HG03457 (cell line): ENCODE data around the gene SLC46A2.

Source experiments
- ATAC-seq: cut with Tn5 transposase; IDR thresholded peaks from one replicate; pipeline ENCODE4 v1.9.1; 2021; ENCODE audit warnings: moderate number of reproducible peaks; ENCODE audit not compliant: unreplicated experiment

Gene SLC46A2, protein sequence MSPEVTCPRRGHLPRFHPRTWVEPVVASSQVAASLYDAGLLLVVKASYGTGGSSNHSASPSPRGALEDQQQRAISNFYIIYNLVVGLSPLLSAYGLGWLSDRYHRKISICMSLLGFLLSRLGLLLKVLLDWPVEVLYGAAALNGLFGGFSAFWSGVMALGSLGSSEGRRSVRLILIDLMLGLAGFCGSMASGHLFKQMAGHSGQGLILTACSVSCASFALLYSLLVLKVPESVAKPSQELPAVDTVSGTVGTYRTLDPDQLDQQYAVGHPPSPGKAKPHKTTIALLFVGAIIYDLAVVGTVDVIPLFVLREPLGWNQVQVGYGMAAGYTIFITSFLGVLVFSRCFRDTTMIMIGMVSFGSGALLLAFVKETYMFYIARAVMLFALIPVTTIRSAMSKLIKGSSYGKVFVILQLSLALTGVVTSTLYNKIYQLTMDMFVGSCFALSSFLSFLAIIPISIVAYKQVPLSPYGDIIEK

DNA sequence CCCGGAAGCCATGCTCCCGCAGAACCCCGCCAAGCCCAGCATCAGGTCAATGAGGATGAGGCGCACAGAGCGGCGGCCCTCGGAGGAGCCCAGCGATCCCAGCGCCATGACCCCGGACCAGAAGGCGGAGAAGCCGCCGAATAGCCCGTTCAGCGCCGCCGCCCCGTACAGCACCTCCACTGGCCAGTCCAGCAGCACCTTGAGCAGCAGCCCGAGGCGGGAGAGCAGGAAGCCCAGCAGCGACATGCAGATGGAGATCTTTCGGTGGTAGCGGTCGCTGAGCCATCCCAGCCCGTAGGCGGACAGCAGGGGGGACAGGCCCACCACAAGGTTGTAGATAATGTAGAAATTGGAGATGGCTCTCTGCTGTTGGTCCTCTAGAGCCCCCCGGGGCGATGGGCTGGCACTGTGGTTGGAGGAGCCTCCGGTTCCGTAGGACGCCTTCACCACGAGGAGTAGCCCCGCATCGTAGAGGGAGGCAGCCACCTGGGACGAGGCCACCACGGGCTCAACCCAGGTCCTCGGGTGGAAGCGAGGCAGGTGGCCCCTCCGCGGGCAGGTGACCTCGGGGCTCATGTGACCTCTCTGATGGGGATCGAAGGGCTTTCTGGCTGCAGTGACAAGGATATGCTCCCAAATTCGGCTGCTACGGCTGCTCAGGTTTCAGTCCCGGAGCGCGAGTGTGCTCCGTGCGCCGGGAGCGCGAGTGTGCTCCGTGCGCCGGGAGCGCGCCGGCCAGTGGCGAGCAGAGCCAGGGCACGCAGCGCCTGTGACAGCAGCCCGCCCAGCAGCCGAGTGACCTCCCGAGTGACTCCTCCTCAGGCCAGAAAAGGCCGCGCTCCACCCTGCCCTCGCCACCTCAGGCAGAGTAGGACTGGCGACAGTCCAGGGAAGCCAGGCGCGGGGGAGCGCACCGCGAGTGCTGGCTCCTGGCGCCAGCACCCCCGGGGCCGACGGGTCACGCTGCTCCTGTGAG, at the start of gene SLC46A2:
Gene SLC46A2 (minus strand): TSS at position 771 of the 976 bp plus-strand sequence. CDS start 195 bp downstream, at position 576.
- ATAC-seq = no peak

DNA sequence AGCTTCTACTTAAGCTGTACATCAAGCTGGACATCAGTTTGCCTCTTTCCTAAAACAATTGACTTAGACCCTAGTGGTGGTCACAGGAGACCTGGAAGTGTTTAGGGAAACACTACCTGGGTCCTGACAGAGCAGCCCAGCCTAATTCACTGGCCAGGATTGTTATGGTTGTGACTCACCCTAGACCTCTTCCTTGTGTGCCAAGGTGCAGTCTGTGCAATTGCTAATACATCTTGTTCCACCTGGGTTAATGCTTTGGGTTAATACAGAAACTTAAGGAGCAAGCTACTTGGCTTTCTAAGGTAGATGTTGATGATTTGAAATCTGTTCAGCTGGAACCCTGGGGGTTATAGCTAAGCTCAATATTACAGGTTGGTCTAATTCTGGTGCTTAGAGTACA, 48.7 kb upstream of the SLC46A2 start:
- ATAC-seq = no peak

DNA sequence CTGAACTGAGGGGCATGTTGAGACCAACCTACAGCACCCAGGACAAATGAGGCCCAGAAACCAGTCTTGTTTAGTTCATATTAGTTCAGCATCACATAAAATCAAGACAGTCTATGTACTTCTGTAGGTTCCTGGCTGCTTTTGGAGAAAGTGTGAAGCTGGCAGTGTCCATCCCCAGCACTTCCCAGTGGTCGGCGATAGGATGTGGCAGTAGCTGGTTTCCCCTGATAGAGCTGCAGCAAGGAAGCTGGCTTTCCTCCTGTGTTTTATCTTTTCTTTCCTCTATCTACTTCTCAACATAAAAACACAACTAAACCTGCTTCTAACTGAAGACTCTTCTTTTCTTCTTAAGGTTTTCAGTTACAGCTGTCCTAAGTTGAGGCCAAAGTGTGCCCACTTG, 43.0 kb upstream of the SLC46A2 start:
- ATAC-seq = no peak

GRCh38 chr9:112925058-112925641, 34.5 kb upstream of the SLC46A2 start:
- no peak for ATAC-seq

DNA sequence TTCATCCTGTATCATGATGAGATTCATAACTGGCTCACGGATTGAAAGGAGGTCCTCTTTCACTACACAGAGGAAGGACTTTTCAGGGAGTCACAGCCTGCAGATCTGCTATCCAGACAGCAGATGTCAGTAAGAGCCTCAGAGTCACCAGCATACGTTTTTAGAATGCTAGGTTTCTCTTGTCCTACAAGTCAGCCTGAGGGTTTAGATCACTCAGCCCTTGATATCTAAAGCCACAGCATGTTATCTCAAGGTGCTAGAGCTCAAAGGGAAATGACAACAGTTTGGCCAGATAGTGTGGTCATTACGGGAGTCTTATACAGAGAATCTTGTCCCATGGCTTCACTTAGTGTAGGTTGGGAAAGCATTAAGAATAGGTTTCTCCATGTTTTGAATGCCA, 30.9 kb upstream of the SLC46A2 start:
- ATAC-seq = no peak

DNA sequence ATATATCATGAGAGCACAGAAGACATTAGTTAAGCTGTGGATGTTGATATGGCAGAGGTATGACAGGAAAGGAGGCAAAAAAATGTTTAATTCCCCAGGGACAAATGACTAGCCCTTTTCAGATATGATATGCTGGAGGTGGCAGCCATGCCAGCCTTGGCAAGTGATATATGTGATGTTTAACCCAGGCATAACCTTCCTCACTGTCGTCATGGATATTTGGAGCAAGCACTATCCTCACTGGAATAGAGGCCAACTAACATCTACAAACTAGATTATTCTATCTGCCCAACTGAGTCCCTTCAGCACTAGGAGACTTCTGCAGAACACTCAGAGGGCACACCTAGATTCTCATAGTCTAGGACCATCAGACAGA, 27.3 kb upstream of the SLC46A2 start:
- no peak for ATAC-seq

DNA sequence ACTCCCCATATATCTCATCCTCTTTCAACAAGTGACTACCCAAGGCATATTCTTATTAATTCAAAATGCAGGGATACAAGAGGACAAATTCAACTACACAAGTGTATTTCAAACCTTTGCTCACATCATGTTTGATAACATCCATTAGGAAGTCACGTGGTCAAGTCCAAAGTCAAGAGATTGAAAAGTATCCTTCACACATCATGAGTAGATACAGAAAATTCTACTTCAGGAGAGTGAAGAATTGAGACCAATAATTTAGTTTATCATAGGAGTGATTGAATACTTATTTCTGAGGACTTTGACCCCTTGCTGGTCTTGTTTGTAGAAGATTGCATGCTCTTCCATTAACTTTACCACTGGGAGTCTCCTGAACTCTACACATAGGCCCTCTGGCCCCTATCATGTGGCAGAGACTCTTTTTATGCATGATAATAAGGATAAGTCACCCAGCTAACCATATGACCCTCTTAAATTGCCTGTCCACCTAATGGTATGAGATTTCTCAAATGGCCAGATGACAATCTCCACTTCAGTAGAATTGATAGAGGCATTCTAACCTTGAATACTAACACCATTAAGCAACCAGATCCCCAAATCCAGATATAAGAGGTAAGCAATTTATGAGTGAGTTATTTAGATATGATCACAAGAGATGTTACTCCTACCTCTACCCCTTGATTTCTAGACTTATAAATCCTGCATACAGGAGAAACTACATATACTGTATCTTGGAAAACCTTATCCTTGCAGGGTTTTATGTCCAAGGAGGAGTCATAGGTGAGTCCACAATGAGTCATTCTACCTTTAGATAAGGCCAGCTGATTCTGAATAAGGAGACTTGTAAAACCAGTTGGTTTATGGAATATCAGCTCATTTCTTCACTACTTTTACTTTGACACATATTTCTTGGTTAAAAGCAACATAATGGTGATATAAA, 26.6 kb upstream of the SLC46A2 start:
- no peak for ATAC-seq

- no peak for ATAC-seq
Observed at GRCh38 chr9:112914524-112914923, 23.8 kb upstream of the SLC46A2 start.

GRCh38 chr9:112913326-112913725, 22.6 kb upstream of the SLC46A2 start:
- ATAC-seq = no peak

- no peak for ATAC-seq
Observed at GRCh38 chr9:112912636-112913035, 22.0 kb upstream of the SLC46A2 start.

- no peak for ATAC-seq
Observed at GRCh38 chr9:112911736-112912135, 21.1 kb upstream of the SLC46A2 start.

DNA sequence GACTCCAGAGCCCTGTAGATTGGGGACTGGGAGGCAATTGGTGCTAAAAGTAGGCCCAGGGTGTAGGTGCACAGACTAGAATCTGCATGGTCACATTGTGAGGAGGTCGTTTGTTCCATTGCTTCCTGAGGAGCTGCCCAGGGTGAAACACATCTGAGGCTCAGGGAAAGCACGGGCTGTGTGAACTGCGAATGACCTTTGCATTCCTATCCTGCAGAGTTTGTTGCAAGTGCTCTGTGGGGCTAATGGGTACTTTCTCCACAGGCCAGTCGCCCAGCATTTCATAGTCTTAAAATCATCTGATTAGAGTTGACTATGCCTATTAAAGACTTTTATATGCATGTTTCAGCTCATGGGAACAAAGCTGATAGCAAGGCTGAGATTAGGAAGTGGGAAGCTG, 14.4 kb upstream of the SLC46A2 start:
- no peak for ATAC-seq

DNA sequence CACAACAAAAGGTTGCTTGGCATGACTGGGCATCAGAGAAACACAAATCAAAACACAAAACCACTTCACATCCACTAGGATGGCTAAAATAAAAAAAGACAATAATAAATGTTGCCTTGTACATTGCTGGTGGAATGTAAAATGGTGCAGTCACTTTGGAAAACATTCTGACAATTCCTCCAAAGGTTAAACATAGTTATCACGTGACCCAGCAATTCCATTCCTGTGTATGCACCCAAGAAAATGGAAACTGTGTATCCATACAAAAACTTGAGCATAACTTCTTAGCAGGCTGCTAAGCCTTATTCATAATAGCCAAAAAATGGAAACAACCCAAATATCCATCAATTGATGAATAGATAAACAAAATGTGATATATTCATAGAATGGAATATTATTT, 10.2 kb upstream of the SLC46A2 start:
- ATAC-seq = no peak

DNA sequence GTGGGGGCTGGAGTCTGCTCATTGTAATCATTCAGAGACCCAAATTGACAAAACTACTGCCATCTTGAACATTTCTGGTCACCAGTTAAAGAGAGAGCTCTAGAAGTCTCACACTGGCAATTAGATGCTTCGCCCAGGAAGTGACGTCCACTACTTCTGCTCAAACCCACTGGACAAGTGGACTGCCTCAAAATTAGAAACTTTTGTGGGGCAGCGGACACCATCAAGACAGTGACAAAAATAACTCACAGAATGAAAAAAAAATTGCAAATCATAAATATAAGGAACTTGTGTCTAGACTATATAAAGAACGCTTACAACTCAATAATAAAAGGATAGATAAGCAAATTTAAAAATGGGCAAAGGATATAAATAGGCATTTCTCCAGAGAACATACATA, 9.8 kb upstream of the SLC46A2 start:
- no peak for ATAC-seq

DNA sequence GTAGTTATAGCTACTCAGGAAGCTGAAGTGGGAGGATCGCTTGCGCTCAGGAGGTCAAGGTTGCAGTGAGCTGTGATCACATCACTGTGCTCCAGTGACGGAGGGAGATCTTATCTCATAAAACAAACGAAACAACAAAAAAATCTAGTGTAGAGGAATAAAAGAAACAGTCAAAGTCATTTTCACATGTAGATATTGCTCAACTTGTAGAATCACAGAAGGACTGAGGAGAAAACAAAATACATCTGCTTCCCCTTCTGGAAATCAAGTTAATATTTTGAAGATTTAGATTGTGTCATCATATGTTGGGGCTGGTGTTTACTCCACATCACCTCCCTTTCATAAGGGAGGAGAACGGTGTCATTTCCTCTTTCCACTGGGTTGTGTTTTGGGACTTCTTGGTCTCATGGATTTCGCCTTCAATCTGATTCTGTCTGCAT, 8.2 kb upstream of the SLC46A2 start:
- no peak for ATAC-seq

DNA sequence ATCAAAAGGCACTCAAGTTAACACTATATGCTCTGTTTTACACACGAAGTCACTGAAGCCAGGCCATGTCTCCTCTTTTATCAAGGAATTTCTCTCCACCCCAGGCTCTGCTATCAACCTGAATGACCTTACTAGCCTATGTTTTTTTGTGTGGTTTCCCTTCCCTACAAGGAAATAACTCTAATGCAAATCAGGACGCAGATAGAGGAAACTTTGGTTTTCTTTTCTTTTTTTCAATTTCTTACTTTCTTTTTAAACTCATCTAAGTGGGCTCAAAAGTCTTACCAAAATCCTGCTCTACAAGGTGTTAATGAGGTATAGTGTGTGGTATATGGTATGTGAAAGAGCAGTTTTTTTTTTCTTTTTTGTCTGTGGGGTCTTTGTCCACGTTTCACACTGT, 5.5 kb upstream of the SLC46A2 start:
- ATAC-seq = no peak

DNA sequence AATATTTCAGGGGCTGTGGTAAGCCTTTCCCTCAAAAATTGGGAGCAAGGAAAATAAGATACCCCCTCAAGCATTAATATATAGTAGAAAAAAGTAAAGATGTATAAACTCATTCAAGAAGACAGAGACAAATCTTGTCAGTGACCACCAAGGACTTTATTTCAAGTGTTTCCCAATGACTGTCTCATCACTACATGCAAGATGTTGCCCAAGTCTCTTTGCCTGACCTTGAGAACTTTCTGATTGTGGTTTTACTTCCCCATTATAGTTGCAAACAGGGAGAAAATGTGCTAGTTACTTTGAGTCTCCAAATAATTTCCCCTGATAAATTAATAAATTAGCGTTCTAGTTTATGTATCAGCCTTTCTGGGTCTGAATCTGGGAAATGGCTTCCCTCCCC, 4.0 kb upstream of the SLC46A2 start:
- ATAC-seq = no peak

- no peak for ATAC-seq
Observed at GRCh38 chr9:112894041-112894440, 3.4 kb upstream of the SLC46A2 start.

DNA sequence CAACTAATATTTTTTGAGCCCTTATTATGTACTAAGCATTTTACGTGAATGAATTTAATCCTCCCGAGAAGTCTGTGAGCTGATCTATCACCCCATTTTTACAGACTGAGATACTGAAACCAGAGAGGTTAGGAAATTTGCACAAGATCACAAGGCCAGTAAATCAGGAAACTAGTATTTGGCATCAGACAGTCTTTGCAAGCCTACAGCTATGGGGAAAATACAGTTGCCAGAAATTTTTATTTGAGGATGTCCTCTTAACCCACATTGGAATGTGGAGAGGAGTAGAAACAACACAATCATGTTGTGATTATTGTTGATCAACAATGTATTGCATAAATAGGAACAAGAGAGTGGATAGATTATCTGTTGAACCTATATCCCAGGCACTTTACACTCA, 2.3 kb upstream of the SLC46A2 start:
- no peak for ATAC-seq

GRCh38 chr9:112891521-112891920, 845 bp upstream of the SLC46A2 start:
- no peak for ATAC-seq
